Measurements from ENCODE around the gene ANO1.
"Not testable (repeated sequence)": the region's sequence is repeated elsewhere in the genome, so short reads cannot be mapped to it uniquely, and the experiment has no call there.

ANO1 gene

DNA sequence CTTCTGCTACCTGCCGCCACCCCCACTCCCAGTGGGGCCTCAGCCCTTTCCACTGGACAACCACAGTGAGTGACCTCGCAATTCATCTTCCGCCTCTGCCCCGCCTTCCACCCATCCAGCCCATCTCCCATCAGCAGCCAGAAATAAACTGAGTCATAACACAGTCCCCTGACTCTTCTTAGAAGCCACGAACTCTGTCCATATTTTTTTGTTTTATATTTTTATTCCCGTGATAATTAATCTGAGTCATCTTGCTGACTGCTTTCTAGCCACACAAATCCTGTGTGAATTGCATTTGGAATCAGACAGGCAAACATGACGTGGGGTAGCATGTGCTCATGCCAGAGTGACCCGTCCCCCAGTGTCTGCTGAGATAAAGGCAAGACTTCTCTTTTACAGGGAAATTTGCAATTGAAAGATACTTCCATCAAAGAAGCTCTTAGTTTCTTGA lies 132.0 kb downstream of the ANO1 start:
- no peak for DNase-seq (ENCODE audit: low spot score)

DNA sequence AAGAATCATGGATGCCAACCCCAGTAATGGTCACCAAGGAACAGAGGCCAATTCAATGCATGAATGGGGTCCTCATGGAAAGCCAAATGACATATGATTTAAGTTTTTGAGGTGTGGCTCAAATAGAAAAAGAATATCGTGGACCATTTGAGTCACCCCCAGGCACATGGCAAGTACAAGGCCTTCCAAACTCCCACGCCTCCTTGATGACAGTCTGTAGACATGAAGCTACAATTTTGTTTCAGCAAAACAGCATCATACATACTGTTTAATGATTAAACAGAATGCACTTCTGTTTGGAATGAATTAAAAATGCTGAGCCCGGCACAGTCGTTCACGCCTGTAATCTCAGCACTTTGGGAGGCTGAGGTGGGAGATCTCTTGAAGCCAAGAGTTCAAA lies 132.4 kb downstream of the ANO1 start:
- no peak for DNase-seq (ENCODE audit: low spot score)

DNA sequence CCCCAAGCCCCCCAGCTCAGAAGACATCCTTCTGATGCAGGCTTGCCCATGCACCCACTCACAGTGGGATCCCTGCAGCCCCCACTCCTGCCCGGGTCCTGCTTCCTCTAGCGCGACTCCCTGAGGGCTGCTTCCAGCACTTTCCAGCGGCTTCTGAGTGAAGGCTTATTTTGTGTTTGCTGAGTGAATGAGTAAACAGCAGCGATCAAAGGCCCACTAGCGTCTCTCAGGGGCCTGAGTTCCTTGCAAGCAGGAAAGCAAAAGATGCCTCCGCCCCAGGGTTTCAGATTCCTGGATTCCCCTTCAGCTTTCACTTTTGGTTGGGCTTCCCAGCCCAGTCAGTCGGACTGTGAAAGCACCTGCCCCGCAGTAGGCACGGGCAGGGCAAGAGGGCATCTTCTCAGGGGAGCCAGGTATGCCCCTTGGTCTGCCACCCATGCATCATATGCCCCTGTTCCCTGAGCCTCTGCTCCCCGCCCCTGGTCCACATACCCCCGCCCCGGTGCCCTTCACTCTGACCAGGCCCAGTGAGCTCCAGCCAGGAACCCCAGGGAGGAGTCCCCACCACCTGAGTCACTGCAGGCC lies 134.2 kb downstream of the ANO1 start:
- DNase-seq (ENCODE audit: low spot score), result no peak

DNA sequence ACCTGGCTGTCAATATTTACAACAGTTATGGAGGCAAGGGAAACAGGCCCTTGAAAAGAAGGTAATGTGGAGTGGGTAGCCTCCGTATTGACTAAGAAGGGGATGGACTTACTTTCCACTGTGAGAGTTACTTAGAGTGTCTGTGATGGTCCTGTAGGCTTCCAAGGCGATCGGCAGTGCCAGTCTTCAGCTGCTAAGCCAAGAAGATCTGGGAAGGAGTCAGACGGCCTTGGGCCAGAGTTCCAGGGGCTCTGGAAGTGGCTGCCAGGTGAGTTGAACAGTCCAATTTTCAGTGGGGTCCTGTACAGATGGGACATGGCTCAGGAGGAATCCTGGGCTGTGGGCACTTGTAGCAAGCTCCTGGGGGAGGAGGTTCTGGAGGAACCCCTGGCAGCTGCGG lies 139.3 kb downstream of the ANO1 start:
- not testable (repeated sequence) for DNase-seq (ENCODE audit: low spot score)

DNA sequence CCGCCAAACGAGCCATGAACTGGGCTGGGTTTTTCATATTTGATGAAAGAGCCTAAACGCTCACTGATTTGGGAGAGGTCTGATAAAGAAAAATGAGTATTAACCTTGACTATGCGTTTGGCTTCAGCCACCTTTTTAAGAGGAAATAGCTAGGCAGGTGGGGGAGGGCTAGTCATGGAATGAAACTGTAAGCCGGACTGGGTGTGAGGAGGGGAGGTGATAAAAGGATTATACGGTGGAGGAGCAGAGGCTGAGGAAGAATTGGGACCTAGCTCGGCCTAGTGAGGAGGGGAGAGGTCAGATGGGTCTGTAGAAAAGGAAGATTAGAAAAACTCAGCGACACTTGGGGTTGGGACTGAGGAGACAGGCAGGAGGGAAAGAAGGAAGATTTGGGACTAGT lies 140.0 kb downstream of the ANO1 start:
- not testable (repeated sequence) for DNase-seq (ENCODE audit: low spot score)

DNA sequence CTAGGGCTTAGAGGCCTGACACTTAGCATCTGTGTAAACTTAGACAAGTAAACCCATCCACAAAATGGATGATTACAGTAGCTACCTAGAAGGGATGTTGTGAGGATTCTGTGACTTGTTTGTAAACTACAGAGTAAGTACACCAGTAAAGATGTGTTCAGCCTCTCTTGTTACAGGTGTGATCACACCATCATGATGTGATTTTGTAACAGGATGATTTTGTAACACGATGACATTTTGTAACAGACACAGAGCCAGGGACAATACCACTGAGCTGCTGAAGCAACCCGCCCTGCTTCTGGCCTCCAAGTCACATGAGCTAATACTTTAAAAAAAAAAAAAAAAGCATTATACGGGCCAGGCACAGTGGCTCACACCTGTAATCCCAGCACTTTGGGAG lies 142.0 kb downstream of the ANO1 start:
- DNase-seq (ENCODE audit: low spot score), result no peak

DNA sequence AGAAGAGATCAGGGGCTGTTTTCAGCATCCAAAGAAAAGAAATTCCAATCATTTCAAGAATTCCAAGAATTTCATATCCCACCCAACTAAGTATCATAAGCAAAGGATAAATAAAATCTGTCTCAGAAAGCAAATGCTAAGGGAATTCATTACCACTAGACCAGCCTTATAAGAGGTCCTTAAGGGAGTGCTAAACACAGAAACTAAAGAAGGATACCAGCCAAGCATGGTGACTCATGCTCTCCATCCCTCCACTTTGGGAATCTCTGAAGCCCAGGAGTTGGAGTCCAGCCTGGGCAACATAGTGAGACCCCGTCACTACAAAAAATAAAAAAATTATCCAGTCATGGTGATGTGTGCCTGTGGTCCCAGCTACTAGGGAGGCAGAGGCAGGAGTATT lies 142.8 kb downstream of the ANO1 start:
- DNase-seq (ENCODE audit: low spot score), result no peak

DNA sequence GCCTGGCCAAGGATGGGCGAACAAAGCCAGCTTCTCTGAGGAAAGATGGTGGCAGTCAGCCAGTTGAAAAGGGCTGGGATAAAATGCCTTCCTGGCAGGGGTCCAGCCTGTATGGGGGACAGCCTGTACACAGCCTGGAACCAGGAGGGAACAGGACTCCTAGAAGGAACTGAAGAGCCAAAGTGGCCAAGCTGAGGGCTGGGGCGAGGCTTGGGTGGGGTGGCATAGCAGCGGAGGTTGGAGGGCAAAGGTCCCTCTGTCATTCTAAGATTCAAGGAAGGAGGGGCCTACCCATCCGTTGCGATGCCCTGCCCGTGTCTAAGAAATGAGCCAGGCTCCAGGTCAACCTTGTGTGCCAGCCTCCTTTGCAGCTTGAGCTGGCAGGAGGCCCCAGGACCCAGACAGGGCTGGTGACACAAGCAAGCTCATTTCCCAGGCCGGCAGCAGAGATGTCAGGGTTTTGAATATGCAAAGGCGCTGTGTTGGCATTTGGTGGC lies 147.6 kb downstream of the ANO1 start:
- no peak for DNase-seq (ENCODE audit: low spot score)

DNA sequence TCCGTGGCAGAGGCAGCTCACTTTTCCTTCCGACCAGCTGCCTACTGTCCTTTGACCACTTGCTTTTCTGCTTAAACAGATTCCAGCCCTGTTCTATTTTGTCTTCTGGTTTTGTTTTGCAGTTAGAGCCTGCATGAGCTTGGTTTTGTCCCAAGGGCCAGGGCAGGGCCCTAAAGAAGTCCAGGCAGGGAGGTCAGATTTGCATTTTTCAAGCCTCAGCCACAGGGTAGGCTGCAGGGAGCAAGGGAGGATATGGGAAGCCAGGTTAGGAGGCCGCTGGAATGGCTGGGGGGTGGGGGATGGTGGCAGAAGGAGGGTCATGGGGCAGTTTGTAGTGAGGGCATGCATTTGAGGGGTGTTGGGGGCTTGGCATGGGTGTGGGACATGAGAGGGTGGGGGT lies 148.1 kb downstream of the ANO1 start:
- DNase-seq (ENCODE audit: low spot score), result no peak

DNA sequence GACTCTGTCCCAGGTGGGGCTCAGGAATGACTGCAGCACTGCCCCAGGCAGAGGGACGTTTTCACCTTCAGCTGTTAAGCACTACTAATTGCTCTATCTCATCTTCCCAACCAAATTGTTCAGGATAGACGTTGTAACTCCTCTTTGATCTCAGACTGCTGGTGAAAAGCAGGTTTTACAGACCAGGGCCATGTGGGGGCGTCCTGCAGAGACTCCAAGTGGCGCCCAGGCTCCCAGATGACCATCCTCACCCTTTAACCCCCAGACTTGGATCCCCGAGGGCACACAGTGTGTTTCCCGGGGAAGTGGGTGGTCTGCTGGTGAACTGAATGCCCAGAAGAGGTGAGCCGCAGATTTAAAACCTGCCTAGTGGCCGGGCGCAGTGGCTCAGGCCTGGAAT lies 148.8 kb downstream of the ANO1 start:
- peak; percentile 71 for DNase-seq (ENCODE audit: low spot score)

DNA sequence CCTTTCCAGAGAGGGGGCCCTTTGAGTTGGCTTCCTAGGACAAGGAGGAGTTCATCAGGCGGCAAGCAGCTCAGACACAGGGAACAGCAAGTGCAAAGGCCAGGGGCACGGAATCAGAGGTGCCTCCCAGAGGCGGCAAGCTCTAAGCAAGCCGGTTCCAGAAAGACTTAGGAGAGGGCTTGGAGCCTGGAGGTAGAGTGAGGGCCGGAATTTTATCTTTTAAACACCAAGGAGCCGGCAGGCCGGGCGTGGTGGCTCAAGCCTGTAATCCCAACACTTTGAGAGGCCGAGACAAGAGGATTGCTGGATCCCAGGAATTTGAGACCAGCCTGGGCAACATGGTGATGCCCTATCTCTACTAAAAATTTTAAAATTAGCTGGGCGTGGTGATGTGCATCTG lies 151.6 kb downstream of the ANO1 start:
- DNase-seq (ENCODE audit: low spot score), result no peak

DNA sequence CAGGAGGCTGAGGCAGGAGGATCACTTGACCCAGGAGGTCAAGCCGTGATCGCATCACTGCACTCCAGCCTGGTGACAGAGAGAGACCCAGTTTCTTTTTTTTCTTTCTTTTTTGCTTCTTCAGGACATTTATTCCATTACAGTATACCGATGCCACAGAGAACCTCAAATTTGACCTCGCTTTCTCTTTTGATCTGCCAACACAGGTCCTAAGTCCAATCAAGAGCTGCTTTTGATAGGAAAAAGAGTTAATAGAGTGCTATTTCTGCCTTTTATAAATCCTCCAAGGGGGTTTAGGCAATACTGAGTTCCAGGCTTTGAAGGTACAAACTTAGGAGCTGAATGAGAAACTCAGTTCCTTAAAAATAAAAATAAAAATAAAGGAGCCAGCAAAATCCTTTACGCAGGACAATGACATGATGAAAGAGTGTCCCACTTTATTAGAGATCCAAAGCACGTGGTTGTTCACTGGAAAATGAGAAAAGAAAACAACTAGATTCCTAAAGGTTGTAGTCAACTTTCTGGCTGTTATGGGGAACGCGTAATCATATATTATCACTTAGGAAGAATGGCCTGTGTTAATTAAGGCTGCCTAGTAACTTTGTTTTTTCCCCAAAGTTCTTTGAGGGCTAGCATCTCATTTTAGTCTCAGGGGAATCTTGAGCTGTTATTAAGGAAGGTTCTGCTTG lies 152.2 kb downstream of the ANO1 start:
- DNase-seq (ENCODE audit: low spot score), result no peak

DNA sequence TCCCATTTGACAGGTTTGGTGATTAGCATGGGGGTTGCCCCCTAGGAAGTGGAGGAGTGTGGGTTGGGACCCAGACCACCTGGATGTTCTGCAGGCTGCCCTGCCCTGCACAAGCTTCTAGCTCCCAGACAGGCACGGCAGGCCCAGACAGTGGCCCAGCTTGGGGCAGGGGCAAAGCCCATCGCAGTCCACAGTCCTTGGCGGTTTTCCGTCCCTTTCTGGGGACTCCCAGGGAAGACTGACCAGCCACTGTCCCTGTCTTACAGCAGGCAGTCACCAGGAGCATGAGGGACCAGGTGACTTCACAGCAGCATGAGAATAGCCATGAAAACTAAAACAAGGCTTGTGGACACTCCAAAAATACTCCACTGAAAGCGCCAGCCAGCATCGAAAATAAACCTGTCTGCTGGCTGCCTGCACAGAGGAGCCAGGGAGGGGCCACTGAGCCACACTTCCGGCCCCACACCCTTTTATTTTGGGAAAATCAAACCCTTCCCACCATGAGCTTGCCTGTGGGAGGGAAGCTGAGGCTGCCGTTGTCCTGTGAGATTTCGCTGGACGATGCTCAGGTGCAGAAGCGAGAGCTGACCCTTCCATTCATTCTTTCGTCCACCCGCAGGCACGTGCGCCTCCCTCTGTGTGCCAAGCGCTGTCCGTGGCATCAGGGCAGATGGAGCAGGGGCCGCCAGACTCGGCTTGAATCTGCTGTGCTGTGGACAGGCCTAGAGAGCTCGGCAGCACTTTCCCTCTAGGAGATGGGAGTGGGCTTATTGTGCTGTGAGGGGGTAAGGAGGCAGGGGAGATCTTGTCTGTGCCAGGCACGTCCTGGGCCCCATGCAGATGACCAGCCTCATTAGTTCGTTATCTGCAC lies 153.0 kb downstream of the ANO1 start:
- DNase-seq (ENCODE audit: low spot score), result no peak

DNA sequence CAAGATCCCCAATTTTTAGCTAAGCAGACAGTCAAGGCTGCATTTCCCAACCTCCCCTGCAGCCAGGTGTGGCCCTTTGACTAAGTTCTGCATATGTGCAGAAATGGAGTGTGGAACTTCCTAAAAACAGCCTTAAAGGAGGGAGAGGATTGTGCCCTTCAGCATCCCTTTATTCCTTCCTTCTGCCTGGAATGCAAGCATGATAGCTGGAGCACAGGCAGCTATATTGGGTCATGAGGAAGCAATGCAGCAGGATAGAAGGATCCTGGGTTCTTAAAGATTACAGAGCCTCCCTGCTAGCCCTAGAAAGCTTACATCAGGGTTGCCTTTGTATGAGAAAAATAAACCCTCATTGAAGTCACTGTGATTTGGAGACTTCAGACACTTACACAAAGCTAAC lies 154.9 kb downstream of the ANO1 start:
- no peak for DNase-seq (ENCODE audit: low spot score)

DNA sequence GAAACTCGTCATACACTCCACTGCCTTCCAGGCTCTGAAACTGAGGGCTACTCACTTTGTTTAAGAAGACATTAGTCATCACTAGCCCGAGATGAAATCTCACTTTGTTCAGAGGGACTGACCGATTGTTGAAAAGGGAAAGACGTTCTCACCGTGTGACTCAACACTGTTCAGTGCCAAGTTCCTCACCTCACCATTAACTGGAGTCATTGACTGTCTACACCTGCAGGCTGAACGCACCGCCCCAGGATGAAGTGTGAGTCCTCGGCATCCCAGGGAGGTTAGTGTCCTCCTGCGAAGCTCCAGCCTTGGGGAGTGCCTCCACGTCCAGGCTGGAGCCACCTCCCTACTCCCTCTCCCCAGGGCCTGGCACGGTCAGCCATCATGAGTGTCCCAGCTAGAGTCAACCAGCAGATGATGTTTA lies 155.4 kb downstream of the ANO1 start:
- DNase-seq (ENCODE audit: low spot score), result no peak

DNA sequence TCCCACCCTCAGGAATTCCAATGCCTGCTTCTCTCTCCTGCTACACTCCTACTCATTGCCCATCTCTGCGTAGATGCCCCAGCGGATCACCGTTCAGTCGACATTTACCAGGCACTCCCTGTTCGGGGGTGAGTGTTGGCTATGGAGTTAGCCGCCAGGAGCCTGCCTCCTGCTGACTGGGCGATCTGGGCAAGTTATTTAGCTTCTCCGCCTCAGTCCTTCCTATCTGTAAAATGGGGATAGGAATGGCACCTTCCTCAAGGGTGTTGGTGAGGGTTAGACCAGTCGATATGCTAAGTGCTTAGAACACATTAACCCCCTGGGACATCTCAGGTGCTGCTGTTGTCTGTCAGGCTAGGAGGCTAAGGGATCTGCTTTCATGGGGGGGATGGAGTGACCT lies 155.8 kb downstream of the ANO1 start:
- no peak for DNase-seq (ENCODE audit: low spot score)
